Head of caudate nucleus (tissue), 42 donors: ENCODE results near the gene FREM1.

Experiments
- DNase-seq, 42 donors: peaks; one replicate each; pipeline versions ENCODE4 v3.0.0 to v3.0.0-alpha.2; 2020 to 2021; ENCODE audit warnings: mixed read lengths in 7 of 42
- intact Hi-C: fragments of 100-400 bp; cut with DNase I; formaldehyde crosslinking; loops from one replicate; pipeline ENCODE4 v1.15.0; 2022

The FREM1 gene

GRCh38 chr9:14883310-14883944 is 26.8 kb downstream of the FREM1 start:
- no peak for DNase-seq
- intact Hi-C loops, result no loop called here

- intact Hi-C loops, result no loop called here
- no peak for DNase-seq
These were observed 28.1 kb downstream of the FREM1 start for GRCh38 chr9:14882090-14882489.

GRCh38 chr9:14881006-14881405 is 29.2 kb downstream of the FREM1 start:
- intact Hi-C loops, result no loop called here
- no peak for DNase-seq

- DNase-seq, result no peak
These were observed 40.1 kb downstream of the FREM1 start for GRCh38 chr9:14870090-14870489.

GRCh38 chr9:14869671-14870070 is 40.6 kb downstream of the FREM1 start:
- intact Hi-C loops, result no loop called here
- DNase-seq, result no peak

More at GRCh38 chr9:14870090-14870489, 40.1 kb downstream of the FREM1 start:
- intact Hi-C loops, result no loop called here

DNA sequence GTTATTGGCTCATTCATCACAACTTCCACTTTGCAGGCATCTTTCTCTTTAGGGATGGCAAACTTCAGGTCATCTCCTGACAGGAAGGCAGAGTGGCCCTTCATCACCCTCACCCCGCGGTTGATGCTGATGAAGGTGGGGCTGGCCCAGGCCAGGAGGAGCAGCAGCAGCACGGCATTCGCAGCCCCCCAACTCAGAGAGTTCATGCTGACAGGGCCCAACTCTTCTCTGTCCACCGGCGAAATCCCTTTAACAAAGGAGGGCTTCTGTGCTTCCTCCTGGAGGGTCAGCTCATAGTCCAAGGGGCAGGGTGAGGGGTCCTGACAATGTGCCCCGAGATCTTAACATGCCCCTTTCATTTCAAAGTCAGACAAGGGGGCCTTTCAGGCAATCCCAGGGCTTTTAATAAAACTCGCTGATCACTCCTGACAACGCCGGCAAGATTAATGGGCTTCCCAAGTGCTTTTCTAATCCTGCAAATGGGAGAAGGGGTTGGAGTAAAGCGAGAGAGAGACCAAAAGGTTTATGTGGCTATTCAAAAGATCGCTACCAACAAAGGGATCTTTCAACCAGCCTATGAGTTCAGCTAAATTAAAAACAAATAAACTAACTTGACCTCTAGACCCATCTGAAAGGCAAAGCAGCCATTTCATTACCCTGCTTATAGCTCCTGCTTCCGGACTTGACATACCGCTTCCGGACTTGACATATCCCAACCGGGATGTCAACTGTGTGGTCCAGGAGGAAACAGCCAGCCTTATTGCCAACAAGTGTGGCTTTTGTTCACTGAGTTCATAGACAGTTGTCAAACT is 41.2 kb downstream of the FREM1 start:
- no peak for DNase-seq
- intact Hi-C loops, result no loop called here

- no peak for DNase-seq
- intact Hi-C loops, result no loop called here
These were observed 41.8 kb downstream of the FREM1 start for GRCh38 chr9:14868418-14868771.

DNA sequence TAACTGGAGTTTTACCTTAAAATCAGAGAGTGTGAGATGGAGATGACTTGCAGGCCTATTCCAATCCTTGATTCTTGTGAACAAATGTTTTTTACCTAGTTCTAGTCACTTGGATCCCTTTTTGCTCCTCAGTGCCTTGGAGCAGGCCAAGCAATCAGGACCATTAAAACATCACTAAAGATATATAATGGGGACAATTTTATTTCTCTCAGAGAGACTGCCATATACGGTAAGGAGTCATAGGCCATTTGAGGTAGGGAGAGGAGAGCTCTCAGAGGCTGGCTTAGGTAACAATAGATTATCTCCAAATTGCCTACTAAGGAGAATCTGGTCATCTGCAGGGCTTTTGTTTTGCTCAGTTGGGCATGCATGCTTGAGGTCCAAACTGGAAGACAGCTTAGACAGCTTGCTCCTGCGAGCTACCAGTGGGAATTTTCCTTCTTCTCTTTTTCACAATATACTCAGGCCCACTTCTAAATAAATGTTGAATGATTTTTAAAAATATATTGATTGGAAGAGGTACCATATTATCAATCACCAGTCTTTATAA is 44.0 kb downstream of the FREM1 start:
- intact Hi-C loops, result no loop called here
- DNase-seq, result no peak

DNA sequence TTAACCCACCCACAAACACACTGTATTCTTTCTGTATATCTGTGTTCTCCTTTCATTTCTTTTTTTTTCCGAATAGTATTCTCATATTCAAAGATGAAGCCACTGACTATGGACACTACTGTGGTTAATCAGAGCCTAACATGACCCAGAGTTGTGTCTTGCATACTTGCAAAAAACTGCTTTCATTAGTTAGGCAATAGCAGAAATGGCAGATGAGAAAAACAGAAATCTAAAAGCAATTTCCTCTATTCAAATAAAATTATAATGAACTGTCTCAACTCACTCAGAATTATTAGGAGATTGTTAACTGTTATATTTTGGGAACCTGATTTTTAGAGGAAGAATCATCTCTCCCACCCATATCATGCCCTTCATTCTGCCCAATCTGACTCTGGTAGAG is 45.9 kb downstream of the FREM1 start:
- intact Hi-C loops, result no loop called here
- DNase-seq, result no peak

DNA sequence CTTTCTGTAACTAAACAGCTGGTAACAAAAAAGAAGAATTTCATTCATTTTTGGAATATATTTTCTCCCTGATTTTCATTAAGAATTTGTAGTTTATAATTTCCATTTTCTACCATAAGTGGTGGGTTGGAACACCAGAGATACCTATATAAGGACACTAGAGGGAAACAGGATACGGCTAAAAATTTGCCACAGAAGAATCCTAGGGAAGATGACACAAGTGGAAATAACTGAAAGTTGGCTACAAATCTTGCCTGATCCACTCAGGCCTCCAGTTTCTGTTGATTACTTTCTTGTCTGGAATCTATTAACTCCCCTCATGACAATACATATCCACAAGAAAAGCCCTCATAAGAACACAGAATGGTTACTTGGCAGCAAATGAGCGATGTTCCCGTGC is 46.8 kb downstream of the FREM1 start:
- intact Hi-C loops, result no loop called here
- DNase-seq, result no peak

DNA sequence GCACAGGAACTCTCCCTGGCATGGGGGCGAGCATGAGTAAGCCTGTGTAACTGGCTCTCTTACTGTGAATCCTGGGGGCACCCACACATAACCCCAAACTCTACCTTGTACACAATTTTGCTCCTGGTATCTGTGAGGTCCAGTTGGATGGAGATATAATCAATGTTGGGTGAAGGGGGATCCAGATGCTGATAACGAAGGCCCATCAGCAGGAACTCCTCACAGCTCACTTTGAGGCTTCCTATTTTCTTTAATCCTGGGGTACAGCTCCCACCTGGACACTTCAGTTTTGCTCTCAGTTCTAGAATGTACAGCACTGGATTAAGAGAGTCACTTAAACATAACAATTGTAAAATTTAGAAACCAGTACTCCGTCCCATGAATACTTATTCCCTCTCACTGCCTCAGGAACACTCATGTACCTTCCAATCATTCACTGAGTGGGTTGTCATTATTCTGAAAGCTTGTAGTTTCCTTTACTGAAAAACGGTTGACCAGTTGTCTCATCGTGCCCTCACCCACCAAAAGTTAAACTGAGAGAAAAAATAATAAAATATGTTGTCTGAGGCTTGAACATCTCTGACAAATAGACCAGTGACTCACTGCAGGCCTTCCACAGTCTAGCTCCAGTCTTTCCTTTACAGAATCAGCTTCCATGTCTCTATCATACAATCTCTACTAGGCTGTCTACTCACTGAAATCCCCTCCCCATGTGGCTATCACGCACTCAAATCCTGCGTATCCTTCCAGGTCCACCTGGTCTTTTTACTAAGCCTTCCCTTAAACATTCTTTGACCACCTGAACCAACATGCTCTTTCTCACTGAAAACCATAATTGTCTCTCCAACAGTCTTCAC is 52.6 kb downstream of the FREM1 start:
- intact Hi-C loops, result no loop called here
- DNase-seq, result no peak

- intact Hi-C loops, result no loop called here
- no peak for DNase-seq
These were observed 60.4 kb downstream of the FREM1 start for GRCh38 chr9:14849851-14850250.

DNA sequence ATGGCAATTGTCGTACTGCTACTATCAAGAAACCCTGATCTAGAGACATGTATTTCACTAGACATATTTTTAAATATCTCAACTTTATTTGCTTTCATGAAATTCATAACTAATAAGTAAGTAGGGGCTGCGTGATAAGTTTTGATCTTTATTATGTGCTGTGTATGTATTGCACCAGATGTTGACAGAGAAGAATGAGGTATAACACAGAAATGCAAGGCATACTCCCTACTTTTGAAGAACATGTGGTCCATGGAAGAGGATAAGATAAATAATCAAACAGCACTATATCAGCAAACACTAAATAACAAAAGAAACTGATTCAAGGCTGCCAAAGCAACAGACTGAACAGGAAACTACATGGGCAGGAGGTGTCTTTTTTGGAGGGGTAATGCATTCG is 60.9 kb downstream of the FREM1 start:
- intact Hi-C loops, result no loop called here
- DNase-seq, result no peak

DNA sequence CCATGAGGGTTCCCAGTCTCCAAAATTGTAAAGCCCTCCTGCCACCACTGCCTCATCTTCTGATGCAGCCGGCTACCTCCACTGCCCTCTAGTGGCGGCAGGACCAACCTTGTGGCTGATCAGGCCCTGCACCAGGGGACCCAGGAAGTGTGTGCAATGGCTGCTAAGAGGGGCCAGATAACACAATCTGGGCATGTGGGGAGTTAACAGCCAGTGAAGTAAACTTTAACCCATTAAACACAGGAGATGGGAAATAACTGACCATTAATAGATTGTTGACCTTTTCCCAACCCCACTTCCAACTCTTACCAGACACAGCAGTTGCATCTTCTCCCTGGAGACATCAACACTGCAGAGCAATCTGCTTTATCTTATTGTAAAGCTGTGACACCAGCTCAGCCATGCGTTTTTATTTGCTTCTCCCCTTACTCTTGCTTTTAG is 63.3 kb downstream of the FREM1 start:
- intact Hi-C loops, result no loop called here
- peak in 27 of 42 donors; percentile 3 to 56 (median 25) for DNase-seq

- DNase-seq, result no peak
- intact Hi-C loops, result no loop called here
These were observed 67.1 kb downstream of the FREM1 start for GRCh38 chr9:14843163-14843562.

GRCh38 chr9:14842269-14842668 is 68.0 kb downstream of the FREM1 start:
- intact Hi-C loops, result no loop called here
- no peak for DNase-seq

DNA sequence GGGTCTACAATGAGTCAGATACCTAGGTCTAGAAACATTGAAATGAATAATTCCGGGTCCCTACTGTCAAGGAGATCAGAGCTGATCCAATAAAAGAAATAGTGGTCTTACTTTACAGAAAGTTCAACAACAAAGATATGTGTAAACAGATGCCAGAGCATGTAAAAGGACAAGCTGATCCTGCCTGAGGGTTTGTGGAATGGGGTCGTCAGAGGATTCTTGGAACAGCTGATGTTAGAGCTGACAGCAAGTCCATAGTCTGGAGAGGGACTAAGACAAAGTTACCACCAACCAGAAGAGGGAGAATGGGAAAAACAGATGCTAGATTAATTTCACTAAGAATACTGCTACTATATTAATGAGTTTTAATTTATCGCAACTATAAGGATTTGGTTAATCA is 71.5 kb downstream of the FREM1 start:
- DNase-seq, result no peak
- intact Hi-C loops, result no loop called here

DNA sequence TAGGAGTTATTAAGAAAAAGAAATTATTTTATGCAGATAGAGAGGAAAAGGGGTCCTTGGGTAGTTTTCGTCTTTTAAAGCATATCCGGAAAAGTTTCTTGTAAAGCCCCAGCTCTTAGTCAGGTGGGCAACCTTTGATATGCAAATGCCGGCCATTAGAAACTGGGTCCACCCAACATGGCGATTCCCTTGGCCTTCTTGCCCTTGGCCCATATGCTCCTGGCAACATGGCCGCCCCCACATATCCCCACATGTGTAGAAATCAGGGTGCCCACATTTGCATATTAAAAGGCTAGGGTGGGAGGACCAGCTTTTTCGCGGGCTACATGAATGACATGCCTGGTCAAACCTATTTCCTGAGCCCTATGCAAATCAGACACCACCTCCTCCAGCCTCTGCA is 73.3 kb downstream of the FREM1 start:
- no peak for DNase-seq
- intact Hi-C loops, result no loop called here

DNA sequence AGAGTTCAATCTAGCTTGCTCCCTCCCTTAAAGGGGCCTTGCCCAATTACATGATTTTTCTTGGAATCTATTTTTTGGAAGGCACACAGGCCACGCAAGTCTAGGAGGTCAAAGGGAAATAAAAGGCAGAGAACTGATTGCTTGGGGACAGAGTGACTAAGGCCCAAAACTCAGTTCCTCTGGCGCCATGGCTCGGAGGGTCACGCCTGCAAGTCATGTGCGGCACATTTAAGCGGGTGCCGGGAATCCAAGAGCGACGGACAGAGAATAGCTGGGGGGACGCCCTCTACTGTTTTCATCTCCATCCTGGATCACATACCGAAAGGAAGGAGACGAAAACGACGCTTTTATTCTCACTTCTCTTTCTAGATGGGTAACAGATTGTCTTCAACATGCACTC is 78.6 kb downstream of the FREM1 start:
- DNase-seq, result no peak
- intact Hi-C loops, result no loop called here

- intact Hi-C loops, result no loop called here
- no peak for DNase-seq
These were observed 79.2 kb downstream of the FREM1 start for GRCh38 chr9:14831074-14831473.
